Dedifferentiated amniotic fluid mesenchymal stem cell (primary cell): Measurements from ENCODE around the gene NOTCH4.
"Not testable (repeated sequence)": the region's sequence is repeated elsewhere in the genome, so short reads cannot be mapped to it uniquely, and the experiment has no call there.

Experiments
- DNase-seq: peaks from one replicate; pipeline ENCODE4 v3.0.0-alpha.2; 2016; ENCODE audit errors: extremely low spot score

Gene NOTCH4

DNA sequence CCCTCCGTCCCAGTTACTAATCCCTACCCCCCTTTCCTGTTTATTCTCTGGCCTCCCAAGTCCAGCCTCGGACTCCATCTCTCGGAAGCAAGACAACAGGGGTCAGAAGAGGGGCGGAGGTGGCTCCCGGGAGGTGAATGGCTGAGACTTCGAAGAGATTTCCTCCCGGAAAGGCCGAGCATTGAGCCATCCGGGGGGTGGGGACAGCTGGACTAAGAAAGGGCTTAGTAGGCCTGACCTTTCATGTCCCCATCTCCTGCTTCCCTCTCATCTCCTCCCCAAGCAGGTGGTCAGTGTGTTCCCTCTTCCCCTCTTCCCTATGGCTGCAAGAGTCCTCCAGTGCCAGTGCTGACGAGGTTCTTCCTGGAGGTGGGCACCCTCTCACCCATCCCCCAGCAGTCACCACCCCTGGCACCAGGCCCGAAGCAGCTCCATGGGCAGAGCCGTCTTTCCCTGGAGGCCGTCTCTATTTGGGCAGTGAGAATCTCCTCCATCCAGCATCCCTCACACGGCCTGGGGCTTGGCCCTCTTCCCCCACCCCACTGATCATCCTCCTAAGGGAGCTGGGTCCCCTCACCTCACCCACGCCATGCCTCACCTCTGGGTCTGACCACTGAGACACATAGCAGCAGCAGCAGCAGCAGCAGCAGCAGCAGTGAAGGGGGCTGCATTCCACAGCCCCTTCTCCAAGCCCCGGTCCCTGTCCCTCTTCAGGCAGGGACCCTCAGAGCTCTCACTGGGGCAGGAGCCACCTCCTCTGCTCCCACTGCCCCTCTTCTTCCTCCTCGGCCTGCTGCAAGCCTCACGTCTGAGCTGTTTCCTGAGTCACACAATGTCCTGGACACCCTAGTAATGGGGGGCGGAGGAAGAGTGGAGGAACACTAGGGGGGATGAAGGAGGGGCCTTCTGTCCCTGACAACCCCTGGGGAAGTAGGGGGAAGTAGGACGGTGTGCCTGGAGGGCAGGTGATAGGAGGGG lies at the start of gene NOTCH4:
Gene NOTCH4 (minus strand): TSS at position 810 of the 978 bp plus-strand sequence. CDS start 139 bp downstream, at position 671.
- no peak for DNase-seq

DNA sequence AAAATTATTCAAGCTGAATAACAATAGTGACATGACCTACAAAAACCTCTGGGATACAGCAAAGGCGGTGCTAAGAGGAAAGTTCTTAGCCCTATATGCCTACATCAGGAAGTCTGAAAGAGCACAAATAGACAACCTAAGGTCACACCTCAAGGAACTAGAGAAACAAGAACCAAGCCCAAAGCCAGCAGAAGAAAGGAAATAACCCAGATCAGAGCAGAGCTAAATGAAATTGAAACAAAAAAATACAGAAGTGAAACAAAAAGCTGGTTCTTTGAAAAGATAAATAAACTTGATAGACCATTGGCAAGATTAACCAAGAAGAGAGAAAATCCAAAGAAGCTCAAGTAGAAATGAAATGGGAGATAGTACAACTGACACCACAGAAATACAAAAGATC lies 47.6 kb upstream of the NOTCH4 start:
- DNase-seq = no peak

DNA sequence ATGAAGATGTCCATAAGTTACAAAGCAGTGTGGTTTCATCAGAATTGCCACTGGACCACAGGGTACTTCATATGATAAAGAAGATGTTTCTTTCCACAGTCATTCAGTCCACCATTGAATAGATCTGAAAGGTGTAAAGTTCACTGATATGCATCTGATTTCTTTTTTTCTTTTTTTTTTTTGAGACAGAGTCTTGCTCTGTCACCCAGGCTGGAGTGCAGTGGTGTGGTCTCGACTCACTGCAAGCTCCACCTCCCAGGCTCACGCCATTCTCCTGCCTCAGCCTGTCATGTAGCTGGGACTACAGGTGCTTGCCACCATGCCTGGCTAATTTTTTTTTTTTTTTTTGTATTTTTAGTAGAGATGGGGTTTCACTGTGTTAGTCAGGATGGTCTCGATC lies 44.6 kb upstream of the NOTCH4 start:
- DNase-seq = not testable (repeated sequence)

DNA sequence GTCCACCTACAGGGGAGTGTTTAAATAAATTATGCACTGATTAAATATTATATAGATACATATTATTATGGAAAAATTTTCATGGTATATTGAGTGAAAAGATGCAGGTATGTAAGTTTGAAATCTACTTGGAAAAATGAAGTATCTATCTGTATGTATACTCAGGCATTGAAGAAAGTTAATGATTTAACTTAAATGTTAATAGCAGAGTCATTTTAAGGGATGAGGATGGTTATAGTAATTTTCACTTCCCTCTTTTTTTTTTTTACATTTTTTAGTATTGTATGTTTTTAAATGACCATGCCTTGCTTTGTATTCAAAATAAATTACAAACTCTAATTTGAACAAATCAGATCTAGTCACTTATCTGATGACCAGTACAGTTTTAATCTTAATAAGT lies 43.2 kb upstream of the NOTCH4 start:
- no peak for DNase-seq

DNA sequence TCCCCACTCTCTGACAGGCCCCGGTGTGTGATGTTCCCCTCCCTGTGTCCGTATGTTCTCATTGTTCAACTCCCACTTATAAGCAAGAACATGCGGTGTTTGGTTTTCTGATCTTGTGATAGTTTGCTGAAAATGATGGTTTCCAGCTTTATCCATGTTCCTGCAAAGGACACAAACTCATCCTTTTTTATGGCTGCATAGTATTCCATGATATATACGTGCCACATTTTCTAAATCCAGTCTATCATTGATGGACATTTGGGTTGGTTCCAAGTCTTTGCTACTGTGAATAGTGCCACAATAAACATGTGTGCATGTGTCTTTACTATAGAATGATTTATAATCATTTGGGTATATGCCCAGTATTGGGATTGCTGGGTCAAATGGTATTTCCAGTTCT lies 33.4 kb upstream of the NOTCH4 start:
- not testable (repeated sequence) for DNase-seq

DNA sequence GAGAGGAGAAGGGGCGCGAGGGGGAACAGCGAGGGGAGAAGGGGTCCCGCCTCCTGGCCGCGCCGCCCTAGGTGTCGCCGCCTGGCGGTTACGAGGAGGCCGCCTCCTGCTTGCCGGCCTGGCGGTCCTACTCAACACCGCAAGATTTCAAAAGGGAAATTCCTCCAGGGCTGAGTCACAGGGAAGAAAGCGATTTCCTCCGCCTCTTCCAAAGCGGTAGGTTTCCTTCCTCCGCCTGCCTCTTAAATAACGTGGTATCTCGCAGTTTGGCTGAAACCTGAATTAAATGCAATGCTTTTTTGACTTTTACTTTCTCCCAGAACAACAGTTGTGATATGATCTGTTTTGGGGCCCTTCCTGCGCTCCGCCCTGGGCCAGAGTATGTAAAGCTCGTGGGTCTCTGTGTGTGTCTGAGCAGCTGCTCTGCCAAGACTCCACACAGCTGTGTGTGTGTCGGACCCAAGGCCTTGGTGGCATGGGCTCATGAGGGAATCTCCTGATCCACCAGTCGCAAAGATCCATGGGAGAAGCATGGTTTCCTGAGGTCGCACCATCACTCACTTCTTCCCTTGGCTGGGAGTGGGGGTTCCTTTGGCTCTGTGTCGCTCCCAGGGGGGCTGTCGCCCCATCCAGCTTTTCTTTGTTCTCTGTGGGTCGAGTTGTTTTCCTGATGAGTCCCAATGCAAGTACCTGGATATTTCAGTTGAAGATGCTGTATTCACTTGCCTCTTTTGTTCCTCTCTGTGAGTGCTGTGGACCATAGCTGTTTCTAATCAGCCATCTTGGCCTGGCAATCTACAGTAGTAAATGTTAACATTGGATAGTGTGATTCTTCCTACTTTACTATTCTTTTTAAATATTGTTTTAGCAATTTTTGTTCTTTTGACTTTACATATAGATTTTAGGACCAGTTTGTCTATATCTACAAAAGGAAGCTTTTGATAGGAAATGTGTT lies 31.6 kb upstream of the NOTCH4 start:
- peak; percentile 94 for DNase-seq

DNA sequence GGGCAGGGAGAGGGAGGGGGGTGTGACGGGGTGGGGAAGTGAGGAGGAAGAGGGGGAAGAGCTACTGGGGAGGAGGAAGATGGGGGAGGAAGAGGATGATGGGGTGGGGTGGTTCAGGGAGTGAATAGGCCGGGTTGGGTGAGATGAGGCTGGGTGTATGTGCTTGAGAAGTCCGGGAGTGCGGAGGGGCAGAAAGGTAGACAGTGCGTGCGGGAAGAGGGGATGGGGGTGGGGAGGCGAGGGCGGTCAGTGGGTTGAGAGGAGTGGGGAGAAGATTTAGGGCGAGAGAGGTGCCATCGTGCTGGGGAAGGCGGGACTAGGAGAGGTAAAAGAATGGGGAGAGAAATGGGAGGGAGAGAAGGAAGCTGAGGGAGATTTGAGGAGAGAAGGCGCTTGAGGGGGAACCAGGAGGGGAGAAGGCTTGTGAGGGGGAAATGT lies 30.9 kb upstream of the NOTCH4 start:
- no peak for DNase-seq

DNA sequence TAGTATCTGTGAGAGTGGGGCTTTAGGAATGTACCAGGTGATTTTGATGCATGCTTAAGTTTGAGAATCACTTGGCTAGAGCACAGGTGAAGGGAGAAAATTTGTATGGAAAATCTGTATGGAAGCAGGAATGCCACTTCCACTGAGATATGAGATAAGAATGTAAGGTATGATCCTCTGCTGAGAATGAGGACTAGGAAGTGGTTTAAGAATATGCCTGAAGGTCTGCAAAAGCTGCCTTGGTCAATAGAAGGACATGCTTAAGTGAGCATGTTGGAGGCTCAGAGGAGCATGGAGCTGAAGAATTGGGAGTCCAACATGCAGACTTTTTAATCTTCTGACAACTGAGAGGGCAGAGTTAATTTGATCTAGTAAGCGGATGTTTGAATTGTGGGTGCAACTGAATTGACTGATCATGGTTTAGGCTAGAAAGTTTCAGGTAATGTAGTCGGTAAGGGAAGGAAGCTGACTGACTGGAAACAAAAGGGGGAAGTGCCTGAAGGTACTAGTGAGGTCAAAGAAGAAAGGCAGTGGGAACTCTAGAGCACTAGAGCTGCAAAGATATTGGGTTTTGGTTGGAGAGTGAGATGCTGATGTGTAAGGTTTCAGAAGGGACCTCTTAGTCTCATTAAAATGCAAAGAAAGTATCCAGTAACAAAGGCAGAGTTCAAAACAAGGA lies 28.6 kb upstream of the NOTCH4 start:
- no peak for DNase-seq

DNA sequence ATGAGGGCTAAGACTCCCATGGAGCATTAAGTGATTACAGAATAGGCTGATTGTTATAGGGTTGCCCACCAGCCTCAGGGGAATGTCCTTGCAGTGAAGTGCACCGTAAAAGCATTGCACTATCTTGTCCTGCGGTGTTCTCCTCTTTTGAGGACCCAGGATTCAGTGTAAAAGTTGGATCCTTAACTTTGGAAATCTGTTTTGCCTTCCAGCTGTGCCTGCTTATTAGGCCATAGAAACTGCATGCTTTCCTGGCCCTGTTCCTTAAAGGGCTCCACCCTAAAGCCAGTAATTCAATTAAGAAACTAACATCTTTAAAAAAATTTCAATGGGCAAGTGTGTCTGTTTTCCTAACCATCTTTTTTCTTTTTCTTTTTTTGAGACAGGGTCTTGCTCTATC lies 25.4 kb upstream of the NOTCH4 start:
- no peak for DNase-seq

DNA sequence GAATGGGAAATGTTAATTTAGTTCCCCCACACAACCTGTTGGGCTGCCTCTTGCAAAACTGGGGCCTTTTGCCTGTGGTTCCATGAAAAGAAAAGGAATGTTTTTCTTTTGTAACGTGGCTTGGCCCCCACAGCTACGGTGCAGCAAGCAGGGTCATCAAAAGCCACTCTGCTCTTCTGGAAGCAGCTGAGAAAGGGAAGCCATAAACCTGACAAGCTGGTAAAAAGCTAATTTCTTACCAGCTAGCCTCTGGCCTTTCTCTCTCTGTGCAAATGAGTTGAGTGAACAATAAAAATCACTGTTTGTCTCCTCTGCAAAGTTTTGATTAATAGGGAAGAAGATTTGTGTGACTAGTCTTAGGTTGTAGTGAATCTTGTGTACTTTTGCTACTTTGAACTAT lies 23.5 kb upstream of the NOTCH4 start:
- DNase-seq = no peak

DNA sequence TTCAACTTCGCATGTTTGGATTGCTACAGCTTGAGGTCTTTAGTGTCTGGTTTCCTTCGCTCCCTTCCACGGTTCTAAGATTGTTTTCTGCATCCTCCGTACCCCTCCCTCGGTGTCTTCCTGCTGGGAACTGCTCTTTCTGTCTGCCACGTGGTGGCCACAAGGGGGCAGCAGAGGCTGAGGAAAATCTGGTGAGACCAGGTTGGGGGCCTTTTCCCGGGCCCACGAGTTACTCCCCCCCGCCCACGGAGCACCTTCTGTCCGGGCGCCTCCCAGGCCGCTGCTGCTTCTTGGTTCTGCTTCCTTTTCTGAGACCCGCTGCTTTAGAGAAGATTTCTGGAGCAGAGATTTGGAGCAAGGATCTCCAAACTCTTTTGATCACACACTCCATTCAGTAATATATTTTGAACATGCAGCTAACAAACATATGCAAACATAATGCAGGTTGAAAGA lies 21.1 kb upstream of the NOTCH4 start:
- peak; percentile 67 for DNase-seq

DNA sequence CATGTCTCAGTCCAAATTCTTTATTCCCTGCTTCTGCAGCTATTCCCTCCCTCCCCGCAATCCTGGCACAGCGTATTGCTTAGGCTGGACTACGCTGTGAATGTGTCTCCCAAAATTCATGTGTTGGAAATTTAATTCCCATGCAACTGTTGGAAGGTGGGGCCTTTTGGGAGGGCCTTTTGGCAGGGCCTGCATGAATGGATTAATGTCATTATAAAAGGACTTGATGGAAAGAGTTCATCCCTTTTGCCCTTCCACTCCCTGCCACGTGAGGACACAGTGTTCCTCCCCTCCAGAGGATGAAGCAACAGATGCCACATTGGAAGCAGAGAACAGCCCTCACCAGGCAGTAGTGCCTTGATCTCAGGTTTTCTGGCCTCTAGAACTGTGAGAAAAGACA lies 20.4 kb upstream of the NOTCH4 start:
- DNase-seq = no peak

DNA sequence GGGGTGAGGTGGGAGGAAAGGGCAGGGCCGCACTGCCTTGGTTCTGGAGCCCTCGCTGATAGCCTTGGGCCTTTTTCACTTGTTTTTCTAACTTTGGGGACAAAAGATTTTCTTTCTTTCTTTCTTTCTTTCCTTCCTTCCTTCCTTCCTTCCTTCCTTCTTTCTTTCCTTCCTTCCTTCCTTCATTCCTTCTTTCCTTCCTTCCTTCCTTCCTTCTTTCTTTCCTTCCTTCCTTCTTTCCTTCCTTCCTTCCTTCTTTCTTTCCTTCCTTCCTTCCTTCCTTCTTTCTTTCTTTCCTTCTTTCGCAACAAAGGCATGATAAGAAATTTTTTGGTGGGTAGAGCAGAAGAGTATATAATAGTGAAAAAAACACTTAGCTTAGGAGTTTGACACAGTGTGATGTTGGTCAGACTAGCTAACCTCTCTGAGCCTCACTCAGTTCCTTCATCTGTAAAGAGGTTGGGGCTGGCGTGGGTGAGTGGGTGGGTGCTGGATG lies 18.5 kb upstream of the NOTCH4 start:
- DNase-seq = not testable (repeated sequence)

DNA sequence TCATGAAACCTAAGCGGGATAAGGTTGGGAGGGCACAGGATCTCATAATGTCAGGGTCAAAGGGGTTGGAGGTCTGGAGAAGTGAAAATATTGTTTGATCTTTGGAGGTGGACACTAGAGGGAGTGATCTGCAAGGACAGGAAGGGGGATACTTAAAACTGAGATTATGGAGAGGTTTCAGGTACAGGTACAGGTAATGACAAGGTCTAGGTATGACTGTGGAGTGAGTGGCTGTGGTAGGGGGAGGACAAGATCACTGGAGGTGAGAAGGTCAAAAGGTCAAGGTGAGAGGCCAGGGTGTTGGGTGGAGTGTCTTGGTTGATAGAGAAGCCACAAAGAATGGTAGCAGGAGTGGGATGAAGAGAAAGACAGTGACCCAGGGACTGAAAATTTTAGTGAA lies 16.8 kb upstream of the NOTCH4 start:
- DNase-seq = no peak

DNA sequence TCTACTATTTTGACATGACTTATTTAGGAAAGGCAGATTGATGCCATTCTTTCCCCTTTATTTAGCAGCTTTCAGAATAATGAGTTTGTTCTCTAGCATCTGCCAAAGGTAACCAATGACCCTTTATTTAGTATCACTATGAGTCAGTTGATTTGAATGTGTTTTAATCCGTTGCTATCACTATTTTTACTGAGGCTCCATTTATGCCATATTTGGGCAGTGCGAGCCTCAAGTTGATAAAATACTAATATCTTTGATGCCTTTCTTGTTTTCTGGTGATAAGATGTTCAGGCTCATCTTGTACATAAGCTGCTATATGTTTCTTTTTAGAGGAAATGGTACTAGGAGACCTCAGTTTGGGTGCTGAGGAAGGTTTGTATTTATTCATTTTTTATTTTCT lies 15.6 kb upstream of the NOTCH4 start:
- no peak for DNase-seq

DNA sequence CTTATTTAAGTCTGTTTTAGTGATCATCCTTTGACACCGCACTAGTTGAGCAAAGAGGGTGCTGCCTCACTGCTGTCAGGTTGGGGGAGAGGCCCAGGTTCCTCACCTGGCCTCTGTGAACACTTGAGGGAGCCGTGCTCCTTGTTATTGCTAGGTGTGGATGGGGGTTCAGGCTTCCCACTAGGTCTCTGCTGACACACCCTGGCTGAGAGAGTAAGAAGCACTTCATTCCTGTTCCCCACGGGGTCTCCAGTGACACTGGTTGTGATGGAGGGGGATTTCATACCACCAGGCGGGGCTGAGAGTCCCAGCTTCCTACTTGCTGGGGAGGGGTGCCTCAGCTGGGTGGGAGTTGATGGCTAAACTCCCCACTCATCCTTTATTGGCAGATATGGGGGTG lies 11.1 kb upstream of the NOTCH4 start:
- DNase-seq = no peak

DNA sequence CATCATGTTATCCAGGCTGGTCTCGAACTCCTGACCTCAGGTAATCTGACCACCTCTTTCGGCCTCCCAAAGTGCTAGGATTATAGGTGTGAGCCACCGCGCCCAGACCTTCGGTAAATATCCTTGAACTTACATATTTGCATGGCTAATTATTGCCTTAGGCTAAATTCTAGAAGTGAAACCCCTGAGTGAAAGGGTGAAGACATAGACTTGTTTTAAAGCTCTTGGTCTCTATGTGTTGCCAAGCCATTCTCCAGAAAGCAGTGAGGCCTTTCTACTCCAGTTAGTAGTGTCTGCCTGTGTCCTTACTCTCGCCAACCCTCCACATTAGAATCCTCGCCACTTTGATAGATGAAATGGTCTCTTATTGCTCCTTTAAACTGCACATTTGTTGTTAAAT lies 2.6 kb upstream of the NOTCH4 start:
- no peak for DNase-seq

DNA sequence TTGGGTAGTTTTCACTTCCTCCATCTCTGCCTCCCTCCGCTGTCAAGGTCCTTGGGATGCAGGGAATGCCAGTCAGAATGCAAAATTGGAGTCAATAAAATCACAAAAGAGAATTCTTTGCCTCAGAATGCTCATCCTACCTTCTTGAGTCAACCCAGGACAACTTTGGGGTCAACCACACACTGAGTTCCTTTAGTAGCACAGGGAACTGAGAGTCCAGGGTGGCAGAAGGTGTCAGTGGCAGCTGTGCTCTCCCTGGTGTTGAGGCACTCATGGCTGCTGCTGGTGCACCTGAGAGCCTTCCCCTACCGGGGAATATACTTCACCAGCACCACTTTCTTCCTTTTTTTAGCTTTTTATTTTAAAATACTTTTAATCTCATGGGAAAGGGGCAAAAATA lies 829 bp upstream of the NOTCH4 start:
- DNase-seq = no peak

DNA sequence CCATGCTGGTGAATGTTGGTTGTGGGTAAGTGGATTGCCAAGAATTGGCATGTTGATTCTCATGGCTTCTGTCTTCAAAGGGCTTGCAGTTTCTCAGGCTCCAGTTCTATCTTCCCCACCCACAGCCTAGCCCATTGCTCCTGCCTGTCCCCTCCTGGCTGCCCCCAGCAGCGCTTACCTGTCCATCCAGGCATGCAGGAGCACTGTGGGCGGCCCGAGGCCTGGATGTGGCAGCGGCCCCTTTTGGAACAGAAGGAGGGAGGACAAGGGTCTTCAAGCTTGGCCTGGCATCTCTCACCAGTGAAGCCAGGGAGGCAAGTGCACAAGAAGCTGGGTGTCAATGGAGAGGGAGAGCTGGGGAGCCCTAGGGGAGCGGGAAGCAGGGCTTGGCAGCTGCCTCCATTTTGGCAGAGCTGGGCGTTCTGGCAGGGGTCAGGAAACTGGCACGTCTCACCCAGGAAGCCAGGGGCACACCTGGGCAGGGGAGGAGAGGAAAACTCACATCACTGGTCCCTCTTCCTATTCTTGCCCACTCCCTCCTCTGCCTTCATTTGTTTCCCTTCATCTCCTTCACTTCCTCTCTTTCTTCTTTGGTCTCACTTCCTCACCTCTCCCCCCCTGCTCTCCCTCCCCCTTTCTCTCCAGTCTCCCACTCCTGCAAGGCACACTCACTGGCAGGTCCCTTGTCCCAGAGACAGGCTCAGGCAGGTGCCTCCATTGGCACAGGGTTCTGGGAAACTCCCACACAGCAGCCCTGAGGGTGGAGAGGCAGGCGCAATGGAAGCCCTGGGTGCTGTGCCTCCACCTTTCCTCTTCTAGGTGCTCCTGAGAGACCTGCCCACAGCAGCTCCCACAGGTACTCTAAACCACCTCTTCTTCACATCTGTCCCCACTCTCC lies 1.3 kb downstream of the NOTCH4 start:
- DNase-seq = no peak

DNA sequence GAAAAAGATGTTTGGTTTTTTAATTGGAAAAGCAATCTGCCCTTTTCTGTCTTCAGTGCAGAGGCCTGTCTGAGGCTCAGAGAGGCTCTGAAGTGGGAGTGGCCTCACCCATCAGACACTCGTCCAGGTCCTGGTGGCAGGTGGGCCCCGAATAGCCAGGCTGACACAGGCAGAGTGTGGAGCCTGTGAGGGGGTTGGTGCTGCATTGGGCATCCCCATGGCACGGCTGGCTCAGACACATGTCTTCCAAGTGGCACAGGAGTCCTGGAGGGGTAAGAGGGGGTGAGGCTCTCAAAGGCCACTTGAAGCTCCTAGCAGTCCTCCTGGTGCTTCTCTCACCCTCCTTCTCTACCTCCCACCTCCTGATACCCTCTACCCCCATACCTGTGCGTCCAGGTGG lies 3.8 kb downstream of the NOTCH4 start:
- no peak for DNase-seq

DNA sequence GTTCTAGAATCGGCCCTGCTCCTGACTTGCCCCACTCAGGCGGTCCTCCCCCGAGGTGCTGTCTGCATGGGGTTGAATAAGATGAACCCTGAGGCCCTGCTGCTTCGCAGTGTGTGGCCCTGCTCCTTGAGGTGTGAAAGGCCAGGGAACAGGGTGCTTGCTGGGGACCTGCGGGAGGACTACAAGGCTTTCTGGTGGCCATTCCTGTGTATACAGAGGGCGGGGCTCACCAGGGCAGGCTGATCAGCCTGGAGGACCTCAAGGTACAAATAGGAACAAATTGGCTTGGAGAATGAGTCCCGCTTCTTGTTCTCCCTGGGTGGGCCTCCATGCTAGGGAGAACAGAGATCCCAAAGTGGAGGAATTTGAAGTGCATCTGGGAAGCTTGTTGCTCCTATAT lies 5.7 kb downstream of the NOTCH4 start:
- DNase-seq = no peak
